B cell (primary cell): Measurements from ENCODE around the gene FBXO2. TPM values are rescaled to one million over a fixed set of nuclear protein-coding genes. Genes with fewer than 3 reads are reported as not detected.

Experiments used
- ATAC-seq: fragments of 200-7000 bp; cut with Tn5 transposase; one replicate; pipeline ENCODE4 v1.10.0; 2021; ENCODE audit warnings: low read depth, mild to moderate bottlenecking, moderate number of reproducible peaks, moderate library complexity
- CTCF ChIA-PET: fragments of 350-600 bp; sonication (Branson Sonifier 250); formaldehyde crosslinking; loops from one replicate; lab custom pipeline; 2021; ENCODE audit warnings: antibody characterized with exemption, inconsistent platforms; lab: Charles Lee
- POLR2A ChIA-PET: fragments of 350-600 bp; sonication (Branson Sonifier 250); formaldehyde crosslinking; loops from one replicate; lab custom pipeline; 2021; ENCODE audit warnings: antibody characterized with exemption; lab: Charles Lee
- DNase-seq: peaks from one replicate; pipeline ENCODE4 v3.0.0; 2013
- H2AFZ ChIP-seq: 2 replicates; pipeline ENCODE4 v1.6.1; 2012; ENCODE audit warnings: mild to moderate bottlenecking, low read depth, low read length; ENCODE audit not compliant: insufficient read depth, poor library complexity, severe bottlenecking
- H3K27ac ChIP-seq, 2 donors: 1 replicate in 1 of 2; 2 replicates in 1 of 2; pipeline ENCODE4 v1.5.1; 2012 to 2013; ENCODE audit warnings: low read length in 2 of 2, mild to moderate bottlenecking in 2 of 2, moderate library complexity in 1 of 2
- H3K27me3 ChIP-seq, 4 experiments: fragments of 200-600 bp in 1 of 4; sonication (generic) in 1 of 4; replicated peaks in 1 of 4; 1 replicate in 2 of 4; 2 replicates in 2 of 4; pipeline versions ENCODE4 v1.6.1 to v1.7.0; 2013 to 2016; ENCODE audit warnings: low read length in 3 of 4, mild to moderate bottlenecking in 2 of 4, mixed read lengths in 1 of 4, moderate library complexity in 1 of 4; ENCODE audit not compliant: insufficient read depth in 4 of 4, control insufficient read depth in 3 of 4; ENCODE audit errors: control extremely low read depth in 1 of 4
- H3K36me3 ChIP-seq, 2 experiments: replicated peaks in 1 of 2; 1 replicate in 1 of 2; 2 replicates in 1 of 2; pipeline versions ENCODE4 v1.6.1 to v1.7.1; 2013; ENCODE audit warnings: low read length in 1 of 2; ENCODE audit not compliant: insufficient read depth in 2 of 2, control insufficient read depth in 1 of 2; ENCODE audit errors: control extremely low read depth in 1 of 2, extremely low read depth in 1 of 2
- H3K4me1 ChIP-seq, 2 donors: fragments of 200-600 bp in 1 of 2; sonication (generic) in 1 of 2; 1 replicate in 1 of 2; 2 replicates in 1 of 2; pipeline versions ENCODE4 v1.5.1 to v1.6.1; 2013 to 2017; ENCODE audit warnings: low read length in 2 of 2; ENCODE audit not compliant: control insufficient read depth in 2 of 2, insufficient read depth in 2 of 2
- H3K4me2 ChIP-seq: replicated peaks from 2 replicates; pipeline ENCODE3; 2012; ENCODE audit warnings: mild to moderate bottlenecking, low read depth, low read length; ENCODE audit not compliant: poor library complexity, severe bottlenecking
- H3K4me3 ChIP-seq, 5 experiments: fragments of 200-600 bp in 1 of 5; sonication (generic) in 1 of 5; 1 replicate in 3 of 5; 2 replicates in 2 of 5; pipeline versions ENCODE4 v1.5.1 to v1.7.0; 2011 to 2016; ENCODE audit warnings: low read length in 4 of 5, mild to moderate bottlenecking in 4 of 5, low read depth in 2 of 5, control low read depth in 1 of 5, moderate library complexity in 1 of 5; ENCODE audit not compliant: insufficient read depth in 1 of 5; ENCODE audit errors: control extremely low read depth in 1 of 5, extremely low read depth in 1 of 5
- H3K79me2 ChIP-seq: fragments of 200-600 bp; sonication (generic); one replicate; pipeline ENCODE4 v1.6.0; 2016; ENCODE audit warnings: low read length; ENCODE audit not compliant: control insufficient read depth, insufficient read depth
- H3K9ac ChIP-seq: fragments of 200-600 bp; sonication (generic); 2 replicates; pipeline ENCODE4 v1.6.1; 2017; ENCODE audit warnings: mild to moderate bottlenecking, low read length, moderate library complexity
- H3K9me3 ChIP-seq, 3 donors: one replicate each; pipeline versions ENCODE4 v1.6.1 to v1.7.1; 2013; ENCODE audit warnings: low read length in 2 of 3; ENCODE audit not compliant: control insufficient read depth in 2 of 3, insufficient read depth in 1 of 3; ENCODE audit errors: control extremely low read depth in 1 of 3
- H4K20me1 ChIP-seq: 2 replicates; pipeline ENCODE4 v1.6.0; 2012; ENCODE audit warnings: mild to moderate bottlenecking, low read length; ENCODE audit not compliant: insufficient read depth, control insufficient read depth, poor library complexity, severe bottlenecking
- H3K27ac Mint-ChIP-seq: one replicate; pipeline ENCODE4 v1.8.0; 2021; ENCODE audit warnings: mixed read lengths
- H3K27me3 Mint-ChIP-seq: one replicate; pipeline ENCODE4 v1.8.0; 2021; ENCODE audit warnings: mixed read lengths
- H3K4me1 Mint-ChIP-seq: one replicate; pipeline ENCODE4 v1.8.0; 2021; ENCODE audit warnings: mixed read lengths
- H3K4me3 Mint-ChIP-seq: one replicate; pipeline ENCODE4 v1.8.0; 2021; ENCODE audit warnings: mixed read lengths
- H3K9me3 Mint-ChIP-seq: one replicate; pipeline ENCODE4 v1.8.0; 2022; ENCODE audit warnings: mixed read lengths; ENCODE audit not compliant: insufficient read depth
- CTCF ChIP-seq: fragments of 200-600 bp; IDR thresholded peaks from one replicate; pipeline ENCODE4 v1.8.0; 2022; ENCODE audit warnings: antibody characterized with exemption, mild to moderate bottlenecking
- EZH2 ChIP-seq: IDR thresholded peaks from 2 replicates; pipeline ENCODE4 v1.6.1; 2012; ENCODE audit warnings: borderline replicate concordance, low read depth, mild to moderate bottlenecking, moderate library complexity, low read length; ENCODE audit not compliant: insufficient read depth, poor library complexity, severe bottlenecking
- WGBS: methylation state at CpG from one replicate; pipeline ENCODE4 v1.1.5; 2013; ENCODE audit warnings: missing lambda C conversion rate; ENCODE audit not compliant: insufficient coverage; 5-methylcytosine and 5-hydroxymethylcytosine counted together
- intact Hi-C: fragments of 100-400 bp; cut with micrococcal nuclease; formaldehyde crosslinking; loops from one replicate; pipeline ENCODE4 v1.10.0; 2022
- polyA plus RNA-seq: library from polyadenylated mRNA; depleted of rRNA; stranded (reverse); fragments of >200 nt; gene quantifications from 2 replicates; pipeline ENCODE4 v1.2.3, GENCODE V29; 2012
- total RNA-seq, 2 donors: library from RNA; stranded (reverse); fragments of 120-200 nt in 1 of 2; gene quantifications; 1 replicate in 1 of 2; 2 replicates in 1 of 2; pipeline versions ENCODE4 v1.2.3 to v1.2.4, GENCODE V29; 2013 to 2022

The FBXO2 gene
- total and polyA plus RNA-seq, 2 donors (not counting 1 experiment from before 2014, with no cell fraction given), result 9.6 TPM

GRCh38 chr1:11622398-11622797 is 31.8 kb downstream of the FBXO2 start:
- WGBS, result 44% methylated on average over 2 of the region's 3 CpGs
- H3K27ac Mint-ChIP-seq, result no peak overlapping the region
- H3K27me3 ChIP-seq, result peaks cover 0 to 20% (median 0%) of the 10 kb centered on the region in 4 experiments
- ATAC-seq, result no peak
- H3K4me2 ChIP-seq, result no peak overlapping the region
- H3K27ac ChIP-seq, result no peak overlapping the region
- H3K79me2 ChIP-seq, result no peaks in the 10 kb centered on the region
- no peaks in the 10 kb centered on the region for H4K20me1 ChIP-seq
- no peak overlapping the region for H2AFZ ChIP-seq
- no peak overlapping the region for H3K9ac ChIP-seq
- no peaks in the 10 kb centered on the region for H3K4me1 ChIP-seq
- no peak for TF ChIP-seq EZH2
- no peak for TF ChIP-seq CTCF
- no peak for DNase-seq
- H3K9me3 ChIP-seq, result peaks cover 0 to 3% (median 0%) of the 10 kb centered on the region in 3 donors
- no peaks in the 10 kb centered on the region for H3K9me3 Mint-ChIP-seq
- peaks cover 48% of the 10 kb centered on the region for H3K27me3 Mint-ChIP-seq
- POLR2A ChIA-PET, result no interaction called here
- intact Hi-C loops, result no loop called here
- H3K36me3 ChIP-seq, result no peaks in the 10 kb centered on the region
- no peaks in the 10 kb centered on the region for H3K4me1 Mint-ChIP-seq
- H3K4me3 ChIP-seq, result no peak overlapping the region
- CTCF ChIA-PET, result no interaction called here
- H3K4me3 Mint-ChIP-seq, result no peak overlapping the region

GRCh38 chr1:11620924-11621323 is 33.3 kb downstream of the FBXO2 start:
- H3K9me3 Mint-ChIP-seq, result no peaks in the 10 kb centered on the region
- Histone ChIP-seq H3K9ac (no peak overlapping the region), H3K27me3 (peaks cover 0 to 12% (median 0%) of the 10 kb centered on the region in 4 experiments), H3K4me2 (no peak overlapping the region), H3K27ac (no peak overlapping the region), H3K4me1 (no peaks in the 10 kb centered on the region), H2AFZ (no peak overlapping the region), H3K79me2 (no peaks in the 10 kb centered on the region), H3K9me3 (peaks cover 0 to 3% (median 0%) of the 10 kb centered on the region in 3 donors), H3K4me3 (no peak overlapping the region), H3K36me3 (no peaks in the 10 kb centered on the region), H4K20me1 (no peaks in the 10 kb centered on the region)
- intact Hi-C loops, result no loop called here
- POLR2A ChIA-PET, result no interaction called here
- 92% methylated on average over 4 of the region's 5 CpGs for WGBS
- TF ChIP-seq EZH2 (no peak), CTCF (no peak)
- CTCF ChIA-PET, result no interaction called here
- ATAC-seq (no peak), DNase-seq (no peak)
- H3K27ac Mint-ChIP-seq, result no peak overlapping the region
- no peaks in the 10 kb centered on the region for H3K4me1 Mint-ChIP-seq
- H3K4me3 Mint-ChIP-seq, result no peak overlapping the region
- peaks cover 42% of the 10 kb centered on the region for H3K27me3 Mint-ChIP-seq
